Transverse colon (tissue), 4 donors: ENCODE results near the gene PCSK5. TPM values are rescaled to one million over a fixed set of nuclear protein-coding genes. Genes with fewer than 3 reads are reported as not detected.

Source experiments
- DNase-seq: peaks from one replicate; pipeline ENCODE4 v3.0.0-alpha.2; 2019
- H3K27ac ChIP-seq, 4 donors: fragments of 200-600 bp; sonication (generic); 2 replicates each; pipeline ENCODE4 v1.5.1; 2016 to 2018; ENCODE audit warnings: inconsistent platforms in 4 of 4
- H3K27me3 ChIP-seq: fragments of 200-600 bp; sonication (generic); 2 replicates; pipeline ENCODE4 v1.5.1; 2017; ENCODE audit warnings: inconsistent platforms
- H3K36me3 ChIP-seq, 4 donors: fragments of 200-600 bp; sonication (generic); 2 replicates each; pipeline ENCODE4 v1.5.1; 2017 to 2019; ENCODE audit warnings: inconsistent platforms in 4 of 4
- H3K4me1 ChIP-seq, 4 donors: fragments of 200-600 bp; sonication (generic); 2 replicates each; pipeline ENCODE4 v1.5.1; 2017 to 2020; ENCODE audit warnings: inconsistent platforms in 4 of 4
- H3K4me3 ChIP-seq, 4 donors: fragments of 200-600 bp; sonication (generic); 1 replicate in 1 of 4; 2 replicates in 3 of 4; pipeline versions ENCODE4 v1.5.1 to v1.6.1; 2017 to 2019; ENCODE audit warnings: inconsistent platforms in 4 of 4
- H3K9me3 ChIP-seq, 2 donors: fragments of 200-600 bp; sonication (generic); 2 replicates each; pipeline ENCODE4 v1.5.1; 2017 to 2019; ENCODE audit warnings: inconsistent platforms in 2 of 2
- CTCF ChIP-seq, 5 experiments: fragments of 200-600 bp in 3 of 5; fragments of 450-650 bp in 2 of 5; sonication (generic) in 3 of 5; IDR thresholded peaks; 1 replicate in 2 of 5; 2 replicates in 3 of 5; pipeline ENCODE4 v1.5.1; 2016 to 2017; ENCODE audit warnings: antibody characterized with exemption in 5 of 5, inconsistent platforms in 3 of 5, mild to moderate bottlenecking in 2 of 5, moderate library complexity in 1 of 5
- EP300 ChIP-seq: sonication (generic); formaldehyde crosslinking; IDR thresholded peaks from one replicate; pipeline ENCODE4 v1.6.1; 2017; ENCODE audit warnings: antibody characterized with exemption, low read depth
- POLR2A ChIP-seq: fragments of 450-650 bp; IDR thresholded peaks from one replicate; pipeline ENCODE4 v1.6.1; 2016; ENCODE audit warnings: antibody characterized with exemption, mild to moderate bottlenecking, moderate library complexity
- POLR2AphosphoS5 ChIP-seq, 3 donors: sonication (generic); formaldehyde crosslinking; IDR thresholded peaks; one replicate each; pipeline ENCODE4 v1.6.1; 2016; ENCODE audit warnings: antibody characterized with exemption in 3 of 3
- WGBS, 2 donors: methylation state at CpG; one replicate each; pipeline ENCODE4 v1.1.5; 2018; ENCODE audit warnings: low coverage in 1 of 2; 5-methylcytosine and 5-hydroxymethylcytosine counted together
- in situ Hi-C, 4 donors: fragments of 200-750 bp; cut with MboI; loops; one replicate each; pipeline versions ENCODE4 v1.15.0 to v1.15.1; 2017; ENCODE audit warnings: low sequenced_read_pairs in 3 of 4, low pct_ligation_motif_present in 1 of 4, low pct_unique_long_range_greater_than_20kb in 1 of 4
- intact Hi-C: fragments of 100-400 bp; cut with DNase I; formaldehyde crosslinking; loops from one replicate; pipeline ENCODE4 v1.15.1; 2023; ENCODE audit warnings: low total_unique reads
- total RNA-seq, 4 donors: library from RNA; depleted of rRNA; stranded (reverse); fragments of >200 nt; gene quantifications; one replicate each; pipeline ENCODE4 v1.1.0, GENCODE V29; 2016

Gene PCSK5
- total RNA-seq, 4 donors from 2014 or later, result 110 to 248 (median 127) TPM

DNA sequence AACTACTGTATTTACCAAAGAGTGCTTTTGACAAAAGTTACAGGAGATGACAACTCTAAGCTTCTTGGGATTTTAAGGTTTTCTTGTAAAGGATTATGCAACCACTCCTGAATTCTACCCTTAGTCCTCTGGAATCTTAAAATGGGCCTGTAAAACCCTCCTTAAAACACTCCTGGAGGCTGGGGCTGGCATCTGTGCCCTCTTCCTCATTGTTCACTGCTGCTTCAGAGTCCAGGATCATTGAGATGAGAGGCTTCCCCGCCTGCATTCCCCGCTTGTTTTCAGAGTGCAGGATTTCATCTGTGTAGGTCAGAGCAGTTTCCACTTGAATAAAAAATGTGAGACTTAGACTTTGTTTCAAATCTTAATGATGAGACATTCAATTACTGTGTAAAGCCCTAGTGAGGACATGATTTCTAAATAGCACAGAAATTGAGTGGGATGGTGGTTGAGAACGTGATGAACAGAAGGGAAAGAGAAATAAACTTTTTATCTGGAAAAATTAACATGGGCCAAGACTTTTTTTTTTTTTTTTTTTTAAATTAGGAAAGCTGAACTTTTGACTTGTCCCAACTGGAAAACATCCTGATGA is 40.4 kb downstream of the PCSK5 start:
- in situ Hi-C loops (no loop called here), intact Hi-C loops (no loop called here)
- no peaks in the 10 kb centered on the region for H3K27me3 ChIP-seq
- no peaks in the 10 kb centered on the region for H3K9me3 ChIP-seq
- TF ChIP-seq POLR2A (no peak), EP300 (no peak)
- peaks cover 0 to 10% (median 2%) of the 10 kb centered on the region in 4 donors for H3K4me1 ChIP-seq
- peak overlapping the region in 3 of 4 donors; percentile 25 to 34 (median 32) for H3K27ac ChIP-seq
- no peak for DNase-seq
- no peak overlapping the region for H3K4me3 ChIP-seq
- WGBS, 2 donors, result 49 to 58% methylated on average over 3 of the region's 3 CpGs
- peaks cover 0 to 6% (median 0%) of the 10 kb centered on the region in 4 donors for H3K36me3 ChIP-seq

GRCh38 chr9:75933982-75934381 is 43.5 kb downstream of the PCSK5 start:
- no peak overlapping the region for H3K4me3 ChIP-seq
- intact Hi-C loops (no loop called here), in situ Hi-C loops (no loop called here)
- no peaks in the 10 kb centered on the region for H3K27me3 ChIP-seq
- no peaks in the 10 kb centered on the region for H3K9me3 ChIP-seq
- peaks cover 0 to 10% (median 2%) of the 10 kb centered on the region in 4 donors for H3K4me1 ChIP-seq
- H3K27ac ChIP-seq, result no peak overlapping the region
- no peak for DNase-seq
- WGBS, 2 donors, result 91 to 93% methylated on average over 7 of the region's 7 CpGs
- peaks cover 0 to 6% (median 0%) of the 10 kb centered on the region in 4 donors for H3K36me3 ChIP-seq
- TF ChIP-seq POLR2AphosphoS5 (IDR thresholded peaks at IDR 0.05) (no peak), POLR2A (no peak), CTCF (IDR thresholded peaks at IDR 0.05) (no peak), EP300 (no peak)

- H3K36me3 ChIP-seq, result peaks cover 0 to 6% (median 0%) of the 10 kb centered on the region in 4 donors
- H3K4me3 ChIP-seq, result no peak overlapping the region
- TF ChIP-seq POLR2A (no peak), POLR2AphosphoS5 (IDR thresholded peaks at IDR 0.05) (no peak), EP300 (no peak), CTCF (IDR thresholded peaks at IDR 0.05) (no peak)
- in situ Hi-C loops (no loop called here), intact Hi-C loops (no loop called here)
- peaks cover 0 to 16% (median 4%) of the 10 kb centered on the region in 4 donors for H3K4me1 ChIP-seq
- DNase-seq, result no peak
- H3K27me3 ChIP-seq, result no peaks in the 10 kb centered on the region
- H3K9me3 ChIP-seq, result no peaks in the 10 kb centered on the region
- no peak overlapping the region for H3K27ac ChIP-seq
- WGBS, 2 donors, result 78 to 79% methylated on average over 2 of the region's 2 CpGs
Measured at GRCh38 chr9:75935591-75935990, 45.1 kb downstream of the PCSK5 start.

DNA sequence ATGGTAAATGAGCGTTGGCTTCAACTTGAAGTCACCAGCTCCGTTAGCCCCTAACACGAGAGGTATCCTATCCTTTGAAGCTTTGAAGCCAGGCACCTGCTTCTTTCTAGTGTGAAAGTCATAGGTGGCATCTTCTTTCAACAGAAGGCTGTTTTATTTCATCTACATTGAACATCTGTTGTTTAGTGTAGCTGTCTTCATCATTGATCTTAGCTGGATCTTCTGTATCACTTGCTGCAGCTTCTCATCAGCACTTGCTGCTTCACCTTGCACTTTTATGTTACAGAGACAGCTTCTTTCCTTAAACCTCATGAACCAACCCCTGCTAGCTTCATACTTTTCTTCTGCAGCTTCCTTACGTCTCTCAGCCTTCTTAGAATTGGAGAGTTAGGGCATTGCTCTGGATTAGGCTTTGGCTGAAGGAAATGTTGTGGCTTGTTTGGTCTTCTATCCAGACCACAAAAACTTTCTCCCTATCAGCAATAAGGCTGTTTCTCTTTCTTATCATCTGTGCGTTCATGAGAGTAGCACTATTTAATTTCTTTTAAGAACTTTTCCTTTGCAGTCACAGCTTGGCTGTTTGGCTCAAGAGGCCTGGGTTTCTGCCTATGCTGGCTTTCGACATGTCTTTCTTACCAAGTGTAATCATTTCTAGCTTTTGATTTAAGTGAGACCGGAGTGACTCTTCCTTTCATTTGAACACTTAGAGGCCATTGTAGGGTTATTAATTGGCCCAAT is 47.2 kb downstream of the PCSK5 start:
- Histone ChIP-seq H3K27ac (no peak overlapping the region), H3K4me1 (peaks cover 0 to 24% (median 12%) of the 10 kb centered on the region in 4 donors), H3K4me3 (no peak overlapping the region), H3K36me3 (peaks cover 0 to 6% (median 0%) of the 10 kb centered on the region in 4 donors), H3K9me3 (no peaks in the 10 kb centered on the region), H3K27me3 (no peaks in the 10 kb centered on the region)
- no peak for DNase-seq
- intact Hi-C loops, result no loop called here
- in situ Hi-C loops, result no loop called here
- WGBS, 2 donors, result 81 to 85% methylated on average over 6 to 7 of the region's 7 CpGs
- TF ChIP-seq POLR2AphosphoS5 (IDR thresholded peaks at IDR 0.05) (no peak), POLR2A (no peak), EP300 (no peak), CTCF (IDR thresholded peaks at IDR 0.05) (no peak)
